HG03342 (cell line): ENCODE data around the gene GDI2.
"Not testable (repeated sequence)": the region's sequence is repeated elsewhere in the genome, so short reads cannot be mapped to it uniquely, and the experiment has no call there.

ENCODE experiments used
- ATAC-seq: cut with Tn5 transposase; IDR thresholded peaks from one replicate; pipeline ENCODE4 v1.9.1; 2021; ENCODE audit warnings: mild to moderate bottlenecking, moderate library complexity; ENCODE audit not compliant: unreplicated experiment

The GDI2 gene

GRCh38 chr10:5828725-5829124 is 15.5 kb upstream of the GDI2 start:
- ATAC-seq: no peak

DNA sequence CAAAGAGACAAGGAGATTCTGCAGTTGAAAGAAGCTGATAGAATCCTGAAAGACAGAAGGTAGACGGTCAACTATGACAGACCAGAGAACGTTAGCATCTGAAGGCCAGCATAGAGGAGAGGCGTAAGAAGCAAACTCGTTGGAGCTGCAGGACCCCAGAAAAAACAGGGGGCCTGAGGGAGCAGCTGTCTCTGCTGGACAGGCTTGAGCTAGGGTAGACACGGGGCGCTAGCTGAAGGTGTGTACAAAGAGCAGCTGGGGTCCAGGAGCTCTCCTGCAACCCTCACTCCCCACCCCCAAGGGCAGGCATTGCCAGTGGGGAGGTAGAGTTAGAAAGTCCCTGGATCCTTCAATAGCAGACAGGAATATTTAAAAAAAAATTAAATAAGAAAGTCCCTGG is 14.6 kb upstream of the GDI2 start:
- ATAC-seq: no peak

DNA sequence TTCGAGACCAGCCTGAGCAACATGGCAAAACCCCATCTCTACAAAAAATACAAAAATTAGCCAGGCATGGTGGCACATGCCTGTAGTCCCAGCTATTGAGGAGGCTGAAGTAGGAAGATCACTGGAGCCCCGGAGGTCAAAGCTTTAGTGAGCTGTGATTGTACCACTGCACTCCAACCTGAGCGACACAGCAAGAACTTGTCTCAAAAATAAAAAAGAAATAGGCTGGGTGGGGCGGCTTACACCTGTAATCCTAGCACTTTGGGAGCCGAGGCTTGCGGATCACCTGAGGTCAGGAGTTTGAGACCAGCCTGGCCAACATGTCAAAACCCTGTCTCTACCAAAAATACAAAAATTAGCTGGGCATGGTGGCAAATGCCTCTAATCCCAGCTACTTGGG is 13.3 kb upstream of the GDI2 start:
- ATAC-seq: not testable (repeated sequence)

- peak; percentile 45 for ATAC-seq
Measured at GRCh38 chr10:5818894-5819293, 5.7 kb upstream of the GDI2 start.

DNA sequence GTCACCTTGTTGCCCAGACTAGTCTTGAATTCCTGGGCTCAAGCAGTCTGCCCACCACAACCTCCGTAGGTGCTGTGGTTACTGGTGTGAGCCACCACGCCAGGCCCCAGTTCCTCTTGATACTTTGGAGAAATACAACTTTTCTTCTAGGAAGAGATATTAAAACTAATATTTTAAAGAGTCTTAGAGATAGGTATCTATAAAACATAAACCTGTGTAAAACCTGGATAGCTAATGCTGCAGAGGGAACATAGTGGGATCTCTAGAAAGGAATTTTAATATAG is 4.8 kb upstream of the GDI2 start:
- no peak for ATAC-seq

- peak; percentile 23 for ATAC-seq
Measured at GRCh38 chr10:5817322-5818047, 4.3 kb upstream of the GDI2 start.

- no peak for ATAC-seq
Measured at GRCh38 chr10:5816170-5816569, 2.9 kb upstream of the GDI2 start.

DNA sequence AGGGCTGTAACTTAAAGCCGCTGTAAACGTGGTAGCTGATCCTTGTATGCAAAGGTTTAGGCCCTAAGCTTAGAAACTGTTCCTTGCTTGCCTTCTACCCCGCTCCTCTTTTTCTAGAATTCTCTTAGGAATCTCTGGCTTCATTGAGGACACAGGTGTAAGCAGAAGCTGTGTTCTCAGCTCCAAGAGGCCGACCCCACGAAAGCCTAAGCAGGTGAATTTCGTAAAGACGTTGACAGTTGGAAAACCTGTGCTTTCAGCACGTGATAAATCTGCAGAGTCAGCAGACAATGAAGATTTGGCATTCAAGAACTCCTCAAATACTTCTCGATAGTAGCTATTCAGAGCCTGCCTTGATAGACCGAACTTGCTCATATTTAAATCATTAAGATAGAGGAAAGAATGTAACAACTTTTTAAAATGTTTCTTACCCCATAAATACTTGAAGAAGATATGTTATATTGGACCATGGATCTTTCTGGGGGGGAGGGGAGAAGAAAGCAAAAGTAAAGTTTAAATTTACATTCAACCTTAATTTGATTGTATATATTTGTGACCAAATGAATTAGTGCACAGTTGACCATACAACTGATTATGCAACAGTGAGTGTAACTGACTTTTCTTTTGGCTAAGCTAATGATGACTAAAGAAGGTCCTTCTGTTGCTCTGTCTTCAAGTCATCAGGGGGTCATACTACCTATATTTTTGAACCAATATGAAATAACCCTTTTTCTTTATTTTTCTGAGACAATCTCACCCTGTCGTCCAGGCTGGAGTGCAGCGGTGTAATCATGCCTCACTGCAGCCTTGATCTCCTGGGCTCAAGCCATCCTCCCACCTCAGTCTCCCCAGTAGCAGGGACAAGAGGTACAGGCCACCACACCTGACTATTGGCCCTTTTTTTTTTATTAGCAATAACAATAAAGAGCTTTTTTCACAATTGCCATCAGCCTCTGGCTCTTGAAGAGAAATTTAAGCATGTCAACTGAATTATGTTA is 1.2 kb upstream of the GDI2 start:
- ATAC-seq: no peak

GRCh38 chr10:5813091-5813340 is 218 bp downstream of the GDI2 start:
- peak; percentile 22 for ATAC-seq

DNA sequence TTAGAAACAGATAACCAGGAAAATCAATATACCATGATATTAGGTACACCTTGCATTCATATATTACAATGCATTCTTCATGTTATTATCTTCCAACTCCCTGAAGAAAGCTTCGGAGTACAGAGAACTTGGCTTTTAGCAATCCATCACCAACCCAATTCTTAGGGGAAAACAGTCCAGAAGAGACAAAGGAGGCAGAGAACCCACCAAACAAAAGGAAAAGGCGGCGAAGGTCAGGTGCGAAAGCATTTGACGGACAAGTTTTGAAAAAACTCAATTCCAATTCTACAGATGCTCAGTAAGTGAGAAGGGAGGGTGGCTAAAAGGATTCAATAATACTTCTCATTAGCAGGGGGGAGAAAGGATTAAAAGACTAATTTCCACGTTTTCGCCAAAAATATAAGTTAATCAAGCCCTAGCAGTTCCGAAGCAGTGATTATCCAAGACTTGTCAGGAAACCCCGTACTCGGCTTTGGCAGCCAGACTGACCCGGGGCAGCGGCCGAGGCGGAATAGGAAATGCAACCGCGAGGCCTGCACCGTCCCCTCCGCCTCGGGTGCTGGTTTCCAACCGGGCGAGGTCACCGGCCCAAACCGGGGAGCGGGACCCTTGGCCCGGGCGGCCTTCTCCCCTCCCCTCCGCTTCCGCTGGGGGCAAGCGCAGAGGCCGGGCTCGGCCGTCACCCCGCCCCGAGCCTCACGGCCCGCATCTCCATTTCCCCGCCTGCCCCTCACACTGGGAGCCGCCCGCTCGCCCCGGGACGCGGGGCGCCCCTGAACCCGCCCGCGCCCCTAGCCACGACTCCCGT is 747 bp downstream of the GDI2 start:
- ATAC-seq: peak; percentile 9

DNA sequence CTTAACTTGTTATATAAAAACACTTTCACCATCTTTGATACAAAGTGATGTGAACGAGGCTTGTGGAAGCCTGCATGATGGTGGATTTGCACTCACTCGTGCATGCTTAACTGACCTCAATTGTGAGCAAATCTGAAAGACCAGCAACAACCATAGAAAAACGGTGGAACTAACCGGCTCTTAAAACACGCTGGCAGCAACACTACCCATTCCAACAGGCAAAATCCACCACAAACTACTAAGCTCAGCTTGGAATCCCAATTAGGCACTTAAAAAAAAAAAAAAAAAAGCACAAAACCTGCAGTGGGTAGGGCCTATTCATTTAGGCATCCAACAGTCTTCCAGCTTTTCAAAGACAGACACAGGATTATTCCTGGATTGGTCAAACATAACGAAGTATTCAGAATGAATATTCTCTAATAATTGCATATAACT is 1.8 kb downstream of the GDI2 start:
- no peak for ATAC-seq

GRCh38 chr10:5810225-5810624 is 3.0 kb downstream of the GDI2 start:
- no peak for ATAC-seq

DNA sequence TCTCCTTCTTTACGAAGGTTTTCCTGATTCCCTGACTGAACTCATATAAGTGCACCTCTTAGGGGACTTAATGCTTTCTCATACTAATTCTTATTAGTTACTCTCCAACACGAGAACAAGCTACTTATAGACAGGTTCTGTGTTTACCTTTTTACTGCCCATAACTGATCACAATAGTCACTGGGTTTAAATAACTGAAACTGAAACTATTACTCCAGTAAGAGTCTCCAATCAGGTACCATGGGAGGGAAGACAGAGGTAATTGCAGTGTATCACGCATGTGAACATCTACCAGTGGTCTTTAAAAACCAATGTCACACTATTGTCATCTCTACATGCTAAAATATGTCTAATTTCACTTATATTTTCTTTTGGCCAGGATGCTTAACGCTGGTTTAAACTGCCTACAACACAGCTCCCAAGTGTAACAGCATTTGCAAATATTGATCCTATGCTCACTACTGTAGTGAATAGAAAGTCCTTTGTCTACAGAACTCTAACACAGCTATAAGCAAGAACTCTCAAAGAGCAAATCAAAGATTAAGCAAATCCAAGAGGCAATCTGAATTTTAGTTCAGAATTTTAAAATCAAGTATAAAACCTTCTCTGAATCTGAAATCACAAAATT is 3.6 kb downstream of the GDI2 start:
- peak; percentile 21 for ATAC-seq

GRCh38 chr10:5808783-5809392 is 4.3 kb downstream of the GDI2 start:
- ATAC-seq: not testable (repeated sequence)

GRCh38 chr10:5806745-5807144 is 6.5 kb downstream of the GDI2 start:
- no peak for ATAC-seq

GRCh38 chr10:5805711-5806110 is 7.5 kb downstream of the GDI2 start:
- no peak for ATAC-seq

GRCh38 chr10:5805260-5805659 is 8.0 kb downstream of the GDI2 start:
- ATAC-seq: no peak

DNA sequence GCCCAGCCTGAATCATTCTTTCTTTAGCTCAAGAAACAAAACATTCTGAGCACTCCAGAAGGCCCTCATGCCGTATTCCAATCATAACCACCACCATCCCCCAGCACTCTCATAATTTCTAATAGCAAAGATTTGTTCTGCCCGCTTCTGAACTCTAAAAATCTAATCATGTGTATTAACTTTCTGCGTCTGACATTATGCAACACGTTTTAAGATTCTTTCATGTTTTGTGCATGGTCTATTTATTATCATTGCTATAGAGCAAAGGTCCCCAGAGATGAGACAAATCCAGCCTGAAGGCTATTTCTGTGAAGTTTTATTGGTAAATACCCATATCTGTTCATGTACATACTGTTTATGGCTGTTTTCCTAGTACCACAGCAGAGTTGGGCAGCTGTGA is 8.8 kb downstream of the GDI2 start:
- no peak for ATAC-seq

- no peak for ATAC-seq
Measured at GRCh38 chr10:5800782-5801181, 12.5 kb downstream of the GDI2 start.

DNA sequence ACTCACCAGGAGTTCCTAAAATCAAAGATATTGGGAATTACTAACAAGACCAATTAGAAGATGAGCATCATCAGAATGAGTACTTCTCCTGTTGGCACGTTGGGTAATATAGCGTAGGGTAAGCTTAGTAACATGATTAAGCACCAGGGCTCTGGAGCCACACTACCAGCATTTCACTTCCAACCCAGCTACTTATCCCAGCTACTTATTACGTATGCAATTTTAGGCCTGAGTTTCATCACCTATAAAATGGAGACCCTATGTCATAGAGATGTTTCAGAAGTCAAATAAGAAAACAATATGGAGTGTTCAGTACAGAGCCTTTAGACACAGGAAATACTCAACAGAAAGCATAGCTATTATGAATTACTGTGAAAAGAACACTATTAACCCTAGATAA is 19.0 kb downstream of the GDI2 start:
- no peak for ATAC-seq

DNA sequence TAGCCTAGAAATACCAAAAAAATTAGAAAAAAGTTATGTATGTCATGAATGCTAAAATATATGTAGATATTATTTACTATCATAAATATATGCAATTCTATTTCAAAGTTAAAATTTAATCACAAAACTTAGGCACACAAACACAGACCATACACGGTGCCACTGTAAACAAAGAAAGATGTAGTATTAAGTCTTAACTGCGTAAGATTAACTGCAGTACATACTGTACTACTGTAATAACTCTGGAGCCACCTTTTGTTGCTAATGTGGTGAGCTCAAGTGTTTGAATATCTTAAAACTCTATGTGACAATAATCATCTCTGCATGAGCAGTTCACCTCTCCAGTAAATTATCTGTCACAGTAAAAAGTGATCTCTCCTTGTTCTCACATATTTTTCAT is 23.6 kb downstream of the GDI2 start:
- ATAC-seq: no peak
